ENCODE data around the gene KDM2A.
A peak's percentile ranks its signal among the peaks of the same experiment; 100 is the strongest.

KDM2A gene

DNA sequence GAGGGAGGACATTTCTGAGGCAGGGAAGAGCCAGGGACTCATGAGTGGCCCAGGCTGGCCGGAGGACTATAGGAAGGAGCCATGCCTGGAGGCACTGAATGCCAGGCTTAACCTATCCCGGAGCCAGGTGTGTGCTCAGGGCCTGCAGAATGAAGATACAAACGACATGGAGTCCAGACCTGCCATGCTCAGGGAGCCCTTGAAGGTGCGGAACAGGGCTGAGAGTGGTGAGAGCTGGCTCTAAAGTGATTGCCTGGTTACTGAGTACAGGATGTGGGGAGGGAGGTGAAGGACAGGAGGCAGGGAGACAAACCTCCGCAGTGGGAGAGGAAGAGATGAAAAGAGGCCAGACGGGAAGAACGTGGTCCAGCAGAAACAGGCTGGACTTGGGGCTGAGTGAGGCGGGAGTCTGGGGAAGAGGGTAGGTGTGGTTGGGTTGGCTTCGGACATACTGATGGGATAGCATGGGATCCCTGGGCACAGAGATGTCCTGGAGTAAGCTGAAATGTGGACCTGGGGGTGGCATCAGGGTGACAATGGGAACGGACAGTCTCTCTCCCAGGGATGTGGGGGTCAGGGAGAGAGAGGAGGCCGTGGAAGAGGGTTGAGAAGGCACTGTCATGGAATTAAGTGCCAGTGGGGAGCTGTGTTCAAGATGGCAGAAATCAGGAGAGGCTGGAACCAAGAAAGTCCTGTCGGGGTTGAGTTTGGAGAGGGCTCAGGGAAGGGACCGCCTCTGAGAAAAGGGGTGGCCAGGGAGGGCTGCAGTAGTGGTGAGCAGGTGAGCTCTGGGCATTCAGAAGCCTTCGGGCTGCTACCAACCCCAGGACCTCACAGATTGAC, 168.5 kb downstream of the KDM2A start:
- DNase-seq: no peak

GRCh38 chr11:67288198-67288451, 169.1 kb downstream of the KDM2A start:
- no peak for DNase-seq

DNA sequence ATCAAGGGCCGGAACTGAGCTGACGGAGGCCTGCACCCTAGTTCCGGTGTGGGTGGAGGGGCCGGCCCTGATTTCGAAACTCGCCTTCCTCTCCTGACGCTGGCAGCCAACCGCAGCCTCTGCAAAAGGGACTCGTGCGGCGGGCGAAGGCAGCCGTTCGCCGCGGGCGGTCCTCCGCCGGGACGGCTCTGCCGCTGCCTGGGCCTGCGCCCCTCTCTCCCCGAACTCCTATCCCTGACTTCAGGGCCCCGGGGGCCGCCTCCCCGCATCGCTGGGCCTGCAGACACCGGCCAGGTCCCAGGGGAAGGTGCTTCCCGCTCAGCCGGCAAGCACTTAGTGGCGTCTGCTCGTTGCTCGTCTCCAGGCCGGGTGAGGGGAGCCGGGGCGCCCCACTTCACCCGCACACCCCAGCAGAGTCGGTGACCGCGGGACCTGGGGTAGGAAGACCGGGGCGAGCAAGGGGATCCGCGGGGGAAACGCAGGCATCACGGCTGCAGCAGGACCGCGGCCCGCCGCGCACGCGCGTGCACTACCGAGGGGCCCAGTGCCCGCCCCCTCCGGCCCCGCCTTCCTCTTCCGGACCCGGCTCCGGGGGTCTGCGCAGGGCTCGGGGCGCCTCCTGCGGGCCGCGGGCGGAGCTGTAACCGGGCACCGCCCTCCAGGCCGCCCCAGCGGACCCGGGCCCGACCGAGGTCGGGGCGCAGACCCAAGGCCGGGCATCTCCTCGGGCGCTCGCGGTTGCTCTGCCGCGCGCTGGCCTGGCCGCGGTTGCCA, 169.6 kb downstream of the KDM2A start:
- DNase-seq: peak; percentile 96

GRCh38 chr11:67289226-67289650, 170.2 kb downstream of the KDM2A start, which contains the start of gene ANKRD13D:
Gene ANKRD13D, plus strand, starts transcription at chr11:67289303. Its CDS starts 158 bp downstream, at chr11:67289461.
- no peak for DNase-seq

DNA sequence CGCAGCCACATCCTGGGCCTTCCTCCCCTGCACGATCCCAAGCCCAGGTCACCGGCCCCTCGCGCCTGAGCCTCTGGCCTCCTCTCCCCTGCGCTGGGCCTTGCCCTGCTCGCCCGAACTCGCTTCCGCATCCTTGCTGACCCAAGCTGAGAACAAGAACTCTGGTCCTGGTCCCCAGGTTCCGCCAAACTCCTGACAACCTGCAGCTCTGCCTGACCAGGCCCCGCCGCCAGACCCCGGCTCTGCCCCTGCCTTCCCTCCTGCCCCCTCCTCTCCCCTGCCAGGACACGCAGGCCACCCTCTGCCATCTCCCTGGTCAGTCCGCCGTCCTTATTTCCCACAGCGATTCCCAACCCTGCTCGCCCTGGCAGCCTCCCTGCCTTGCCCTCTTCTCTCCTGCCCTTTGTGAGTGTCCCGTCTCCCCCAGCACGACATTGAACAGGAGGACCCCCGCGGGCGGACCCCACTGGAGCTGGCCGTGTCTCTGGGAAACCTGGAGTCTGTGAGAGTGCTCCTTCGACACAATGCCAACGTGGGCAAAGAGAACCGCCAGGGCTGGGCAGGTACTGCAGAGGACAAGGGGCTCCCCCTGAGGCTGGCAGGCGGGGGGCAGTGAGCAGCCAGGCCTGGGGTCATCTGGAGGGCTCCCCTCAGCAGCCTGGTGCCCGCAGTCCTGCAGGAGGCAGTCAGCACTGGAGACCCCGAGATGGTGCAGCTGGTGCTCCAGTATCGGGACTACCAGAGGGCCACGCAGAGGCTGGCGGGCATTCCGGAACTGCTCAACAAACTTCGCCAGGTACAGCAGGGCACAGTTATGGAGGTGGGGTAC, 170.8 kb downstream of the KDM2A start:
- DNase-seq: no peak

DNA sequence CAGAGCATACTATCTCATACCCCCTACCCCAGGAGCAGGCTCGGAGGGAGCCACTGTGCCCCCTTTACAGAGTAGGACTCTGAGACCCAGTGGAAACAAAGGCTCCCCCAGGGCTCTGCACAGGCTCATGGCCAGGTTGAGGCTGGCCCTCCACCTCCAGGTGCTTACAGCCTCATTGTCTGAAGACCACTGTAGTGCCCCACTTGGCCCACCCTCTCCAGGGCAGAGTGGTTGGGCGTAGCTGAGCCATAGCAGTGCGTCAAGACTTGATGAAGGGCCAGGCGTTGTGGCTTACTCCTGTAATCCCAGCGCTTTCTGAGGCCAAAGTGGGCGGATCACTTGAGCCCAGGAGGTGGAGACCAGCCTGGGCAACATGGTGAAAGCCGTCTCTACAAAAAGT, 171.7 kb downstream of the KDM2A start:
- DNase-seq: no peak

- no peak for DNase-seq
These were observed 172.7 kb downstream of the KDM2A start for GRCh38 chr11:67291481-67292381.

GRCh38 chr11:67292671-67293070, 173.6 kb downstream of the KDM2A start:
- no peak for DNase-seq

DNA sequence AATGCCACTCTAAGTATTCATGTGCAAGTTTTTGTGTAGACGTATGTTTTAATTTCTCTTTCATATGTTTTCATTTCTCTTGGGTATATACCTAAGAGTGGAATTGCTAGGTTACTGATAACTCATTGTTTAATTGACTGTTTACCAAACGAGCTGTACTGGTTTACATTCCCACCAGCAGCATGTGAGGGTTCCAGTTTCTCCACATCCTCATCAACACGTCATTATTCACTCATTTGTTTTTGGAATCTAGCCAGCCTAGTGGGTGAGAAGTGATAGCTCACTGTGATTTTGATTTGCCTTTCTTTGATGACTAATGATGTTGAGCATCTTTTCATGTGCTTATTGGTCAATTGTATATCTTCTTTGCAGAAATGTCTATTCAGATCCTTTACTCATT, 174.0 kb downstream of the KDM2A start:
- DNase-seq: no peak

GRCh38 chr11:67295846-67296245, 176.8 kb downstream of the KDM2A start:
- no peak for DNase-seq

DNA sequence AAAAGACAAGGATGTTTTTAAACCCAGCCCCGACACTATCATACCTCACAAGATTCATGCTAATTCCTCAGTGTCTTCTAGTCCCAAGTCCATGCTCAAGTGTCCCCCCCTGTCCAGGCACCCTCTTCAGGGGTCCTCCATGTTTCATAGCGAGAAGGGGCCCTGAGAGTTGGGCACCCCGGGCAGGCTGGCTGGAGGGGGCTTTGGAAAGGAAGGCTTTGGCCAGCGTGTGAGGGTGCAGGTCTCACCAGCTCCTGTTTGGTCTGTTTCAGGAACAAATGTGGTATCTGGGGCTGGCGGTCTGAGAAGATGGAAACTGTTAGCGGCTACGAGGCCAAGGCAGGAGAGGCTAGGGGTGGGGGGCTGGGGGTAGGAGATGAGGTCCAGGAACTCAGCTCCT, 179.7 kb downstream of the KDM2A start:
- DNase-seq: no peak

- no peak for DNase-seq
These were observed 180.6 kb downstream of the KDM2A start for GRCh38 chr11:67299471-67300191.

GRCh38 chr11:67300256-67300755, 181.2 kb downstream of the KDM2A start:
- DNase-seq: no peak

DNA sequence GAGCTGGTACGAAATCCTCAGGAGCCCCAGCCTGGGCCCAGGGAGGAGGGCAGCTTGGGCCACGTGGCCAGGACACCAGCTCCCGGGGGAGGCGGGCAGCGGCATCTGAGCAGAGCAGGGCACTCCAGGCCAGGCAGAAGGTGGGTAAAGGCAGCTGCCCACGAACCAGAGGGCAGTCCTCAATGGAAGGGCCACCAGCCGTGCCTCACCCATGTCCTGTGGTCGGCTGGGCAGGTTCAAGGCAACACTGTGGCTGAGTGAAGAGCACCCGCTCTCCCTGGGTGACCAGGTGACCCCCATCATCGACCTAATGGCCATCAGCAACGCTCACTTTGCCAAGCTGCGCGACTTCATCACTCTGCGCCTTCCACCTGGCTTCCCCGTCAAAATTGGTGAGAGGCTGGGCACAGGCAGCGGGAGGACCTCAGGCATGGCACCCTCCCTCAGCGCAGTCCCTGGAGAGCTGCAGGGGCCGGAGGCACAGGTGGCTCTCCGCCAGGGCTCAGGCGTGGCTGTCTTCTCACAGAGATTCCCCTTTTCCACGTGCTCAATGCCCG, 181.8 kb downstream of the KDM2A start:
- DNase-seq: no peak

GRCh38 chr11:67301313-67301921, 182.4 kb downstream of the KDM2A start:
- DNase-seq: no peak

DNA sequence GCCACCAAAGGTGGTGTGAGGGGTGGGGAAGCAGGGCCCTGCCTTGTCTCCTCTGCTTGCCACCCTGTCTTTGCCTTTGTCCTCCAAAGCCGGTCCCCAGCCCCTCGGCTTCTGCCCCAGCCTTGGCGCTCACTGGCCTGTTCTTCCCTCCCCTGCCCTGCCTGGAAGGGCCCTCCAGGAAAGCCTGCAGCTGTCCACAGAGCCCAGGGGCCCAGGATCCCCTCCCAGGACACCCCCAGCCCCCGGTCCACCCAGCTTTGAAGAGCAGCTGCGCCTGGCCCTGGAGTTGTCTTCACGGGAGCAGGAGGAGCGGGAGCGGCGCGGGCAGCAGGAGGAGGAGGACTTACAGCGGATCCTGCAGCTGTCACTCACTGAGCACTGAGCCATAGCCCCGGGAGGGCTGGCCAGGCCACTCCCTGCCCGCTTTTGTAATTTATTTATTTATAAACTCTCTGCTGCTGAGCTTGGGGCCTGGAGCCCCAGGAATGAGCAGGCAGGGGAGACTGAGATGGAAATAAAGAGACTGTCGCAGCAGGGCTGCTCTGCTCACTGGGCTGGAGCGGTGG, 183.0 kb downstream of the KDM2A start:
- DNase-seq: no peak

GRCh38 chr11:67302571-67303131, 183.6 kb downstream of the KDM2A start:
- peak; percentile 32 to 36 for DNase-seq

DNA sequence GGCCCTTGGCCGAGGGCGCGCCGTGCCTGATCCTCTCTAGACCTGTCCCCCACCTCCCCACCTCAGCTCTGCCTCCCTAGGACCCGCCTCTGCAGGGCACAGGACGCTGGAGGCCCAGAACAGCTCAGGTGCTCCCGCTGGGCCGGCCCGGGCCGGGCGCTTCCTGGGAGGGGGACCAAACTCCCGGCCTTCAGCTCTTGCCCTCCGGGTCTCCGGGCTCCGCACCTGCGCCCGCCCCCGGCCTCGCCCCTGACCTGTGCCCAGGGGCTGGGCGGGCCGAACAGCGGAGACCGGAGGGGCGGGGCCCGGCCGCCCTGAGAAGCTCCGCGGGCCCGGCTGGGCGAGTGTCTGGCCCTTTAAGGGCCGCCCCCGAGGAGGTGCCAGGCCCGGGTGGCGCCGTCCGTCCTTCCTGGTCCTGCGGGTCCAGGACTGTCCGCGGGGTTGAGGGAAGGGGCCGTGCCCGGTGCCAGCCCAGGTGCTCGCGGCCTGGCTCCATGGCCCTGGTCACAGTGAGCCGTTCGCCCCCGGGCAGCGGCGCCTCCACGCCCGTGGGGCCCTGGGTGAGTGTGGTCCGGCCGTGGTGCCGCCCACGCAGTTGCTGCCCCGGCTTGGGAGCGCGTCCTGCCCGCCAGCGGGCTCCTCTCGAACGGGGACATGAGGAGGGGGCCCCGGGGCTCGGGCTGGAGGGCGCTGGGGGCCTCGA, 184.2 kb downstream of the KDM2A start, which contains the start of gene SSH3:
TSS of gene SSH3 (plus strand) at position 399 of the 703 bp plus-strand sequence. CDS start at position 495, 96 bp downstream.
- DNase-seq: peak; percentile 38 to 40

GRCh38 chr11:67303835-67304411, 184.9 kb downstream of the KDM2A start:
- no peak for DNase-seq

All from AML-193 (cell line).